ENCODE results near the gene TPSD1.
"Not testable (repeated sequence)": the region's sequence is repeated elsewhere in the genome, so short reads cannot be mapped to it uniquely, and the experiment has no call there.

Gene TPSD1

DNA sequence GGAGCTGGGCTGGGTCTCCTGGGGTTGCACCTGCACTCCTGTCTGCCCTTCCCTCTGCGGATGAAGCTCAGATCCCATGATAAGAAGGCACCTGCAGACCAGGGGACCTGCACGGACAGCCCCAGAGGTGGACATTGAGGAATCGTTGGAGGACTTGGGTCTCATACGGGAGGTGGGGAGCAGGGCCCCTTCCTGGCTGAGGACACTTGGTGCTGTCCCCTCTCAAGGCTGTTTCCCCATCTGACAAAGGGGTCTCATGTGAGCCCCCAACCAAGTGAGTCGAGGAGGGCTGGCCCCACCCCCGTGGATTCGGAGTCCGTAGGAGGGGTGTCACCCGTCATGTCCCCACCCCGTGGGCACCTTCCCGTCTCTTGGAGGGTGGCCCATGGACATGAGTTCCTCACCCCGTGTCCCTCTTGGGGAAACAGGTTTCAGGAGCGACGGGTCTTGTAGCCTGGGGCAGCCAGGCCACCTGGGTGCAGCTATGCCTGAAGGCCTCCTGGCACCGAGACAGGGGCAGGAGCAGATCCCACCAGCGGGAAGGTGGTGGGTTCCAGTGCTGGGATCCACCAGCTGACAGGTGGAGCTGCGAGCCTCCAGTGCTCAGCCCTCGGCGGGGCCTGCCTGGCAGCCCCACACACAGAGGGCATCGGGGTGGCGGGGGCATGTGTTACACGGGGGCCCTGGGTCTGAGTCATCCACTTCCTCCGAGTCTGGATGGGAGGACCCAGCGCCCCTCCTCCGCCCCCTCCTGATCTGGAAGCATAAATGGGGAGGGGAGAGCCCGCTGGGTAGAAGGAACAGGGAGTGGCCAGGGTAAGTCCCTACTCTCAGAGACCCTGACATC lies at the start of gene TPSD1:
TPSD1 (plus strand) TSS at position 794 of the 847 bp plus-strand sequence. CDS start 212 bp downstream, outside the sequence.
- not testable (repeated sequence) for H3K9ac ChIP-seq (ENCODE audit: low read length); H3K9me3 ChIP-seq (ENCODE audit: insufficient read depth, low read length); H3K36me3 ChIP-seq (ENCODE audit: low read length); H3K4me2 ChIP-seq (ENCODE audit: low read depth, low read length, poor library complexity, severe bottlenecking); H3K27me3 ChIP-seq (ENCODE audit: low read length); H3K9me2 ChIP-seq (replicated peaks; ENCODE audit: insufficient read depth, low read length); H3K79me2 ChIP-seq (ENCODE audit: insufficient read depth, low read length); H4K20me1 ChIP-seq (ENCODE audit: low read depth, low read length); H2AFZ ChIP-seq (ENCODE audit: low read depth, low read length, severe bottlenecking); H3K27ac ChIP-seq (ENCODE audit: low read depth, low read length); H3F3A ChIP-seq (ENCODE audit: insufficient read depth); H3K4me3 ChIP-seq (ENCODE audit: insufficient read depth, low read length, poor library complexity, severe bottlenecking)

DNA sequence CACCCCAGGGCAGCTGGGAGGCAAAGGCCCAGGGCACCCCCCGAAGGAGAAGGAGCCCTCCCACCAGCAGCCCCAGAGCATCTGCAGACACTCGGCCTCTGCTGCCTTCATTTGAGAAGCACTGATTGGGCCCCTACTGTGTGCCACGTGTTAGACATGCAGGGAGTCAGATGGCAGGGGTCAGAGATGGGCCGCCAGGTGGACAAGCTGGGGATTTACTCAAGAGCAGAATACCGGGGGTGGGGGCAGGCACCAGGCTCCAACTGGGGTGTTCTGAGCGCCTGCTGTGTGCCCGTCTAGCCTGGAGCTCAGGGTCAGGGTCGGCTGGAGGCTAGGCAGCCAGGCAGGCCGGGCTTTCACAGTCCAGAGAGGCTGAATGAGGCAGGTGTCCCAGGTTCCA lies 49.5 kb upstream of the TPSD1 start:
- Histone ChIP-seq H4K20me1 (ENCODE audit: low read depth, low read length) (no peaks in the 10 kb centered on the region), H2AFZ (ENCODE audit: low read depth, low read length, severe bottlenecking) (no peak overlapping the region), H3K4me3 (ENCODE audit: insufficient read depth, low read length, poor library complexity, severe bottlenecking) (no peak overlapping the region), H3K27ac (ENCODE audit: low read depth, low read length) (no peak overlapping the region), H3K79me2 (ENCODE audit: insufficient read depth, low read length) (no peaks in the 10 kb centered on the region), H3K9ac (ENCODE audit: low read length) (no peak overlapping the region), H3F3A (ENCODE audit: insufficient read depth) (no peaks in the 10 kb centered on the region), H3K36me3 (ENCODE audit: low read length) (no peaks in the 10 kb centered on the region), H3K4me2 (ENCODE audit: low read depth, low read length, poor library complexity, severe bottlenecking) (no peak overlapping the region), H3K9me2 (replicated peaks; ENCODE audit: insufficient read depth, low read length) (no peaks in the 10 kb centered on the region), H3K9me3 (ENCODE audit: insufficient read depth, low read length) (no peaks in the 10 kb centered on the region), H3K27me3 (ENCODE audit: low read length) (no peaks in the 10 kb centered on the region)
- TF ChIP-seq EZH2phosphoT487 (conservative IDR thresholded peaks at IDR 0.05; ENCODE audit: low read length), result no peak
- TF ChIP-seq CTCF (IDR thresholded peaks at IDR 0.05; ENCODE audit: insufficient read depth, low read length, poor library complexity, severe bottlenecking), result no peak

DNA sequence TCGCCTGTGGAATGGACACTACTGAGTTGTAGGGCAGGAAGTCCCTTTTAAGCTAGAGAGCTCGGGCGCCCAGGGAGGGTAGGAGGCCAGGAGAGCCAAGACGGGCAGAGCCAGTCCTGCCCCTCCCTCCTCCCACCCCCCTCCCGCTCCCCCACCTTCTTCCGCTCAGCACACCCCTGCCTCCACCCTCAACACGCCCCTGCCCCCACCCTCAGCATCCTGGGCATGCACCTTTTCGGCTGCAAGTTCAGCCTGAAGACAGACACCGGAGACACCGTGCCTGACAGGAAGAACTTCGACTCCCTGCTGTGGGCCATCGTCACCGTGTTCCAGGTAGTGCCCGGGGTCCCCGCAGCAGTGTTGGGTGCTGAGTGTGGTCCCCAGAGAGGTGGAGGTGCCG lies 49.1 kb upstream of the TPSD1 start:
- Histone ChIP-seq H3K27me3 (ENCODE audit: low read length) (no peaks in the 10 kb centered on the region), H4K20me1 (ENCODE audit: low read depth, low read length) (no peaks in the 10 kb centered on the region), H3K36me3 (ENCODE audit: low read length) (no peaks in the 10 kb centered on the region), H3F3A (ENCODE audit: insufficient read depth) (no peaks in the 10 kb centered on the region), H3K9ac (ENCODE audit: low read length) (no peak overlapping the region), H3K9me3 (ENCODE audit: insufficient read depth, low read length) (no peaks in the 10 kb centered on the region), H3K4me3 (ENCODE audit: insufficient read depth, low read length, poor library complexity, severe bottlenecking) (no peak overlapping the region), H3K27ac (ENCODE audit: low read depth, low read length) (no peak overlapping the region), H3K79me2 (ENCODE audit: insufficient read depth, low read length) (no peaks in the 10 kb centered on the region), H3K9me2 (replicated peaks; ENCODE audit: insufficient read depth, low read length) (no peaks in the 10 kb centered on the region), H2AFZ (ENCODE audit: low read depth, low read length, severe bottlenecking) (no peak overlapping the region), H3K4me2 (ENCODE audit: low read depth, low read length, poor library complexity, severe bottlenecking) (no peak overlapping the region)
- TF ChIP-seq CTCF (IDR thresholded peaks at IDR 0.05; ENCODE audit: insufficient read depth, low read length, poor library complexity, severe bottlenecking) (no peak), EZH2phosphoT487 (conservative IDR thresholded peaks at IDR 0.05; ENCODE audit: low read length) (no peak)

GRCh38 chr16:1208239-1208830 lies 47.5 kb upstream of the TPSD1 start:
- no peaks in the 10 kb centered on the region for H3F3A ChIP-seq (ENCODE audit: insufficient read depth)
- H2AFZ ChIP-seq (ENCODE audit: low read depth, low read length, severe bottlenecking), result no peak overlapping the region
- no peak overlapping the region for H3K27ac ChIP-seq (ENCODE audit: low read depth, low read length)
- TF ChIP-seq EZH2phosphoT487 (conservative IDR thresholded peaks at IDR 0.05; ENCODE audit: low read length) (no peak), CTCF (IDR thresholded peaks at IDR 0.05; ENCODE audit: insufficient read depth, low read length, poor library complexity, severe bottlenecking) (no peak)
- no peaks in the 10 kb centered on the region for H3K36me3 ChIP-seq (ENCODE audit: low read length)
- H3K4me2 ChIP-seq (ENCODE audit: low read depth, low read length, poor library complexity, severe bottlenecking), result no peak overlapping the region
- no peak overlapping the region for H3K9ac ChIP-seq (ENCODE audit: low read length)
- H3K9me2 ChIP-seq (replicated peaks; ENCODE audit: insufficient read depth, low read length), result no peaks in the 10 kb centered on the region
- H3K79me2 ChIP-seq (ENCODE audit: insufficient read depth, low read length), result no peaks in the 10 kb centered on the region
- H4K20me1 ChIP-seq (ENCODE audit: low read depth, low read length), result no peaks in the 10 kb centered on the region
- H3K27me3 ChIP-seq (ENCODE audit: low read length), result no peaks in the 10 kb centered on the region
- H3K4me3 ChIP-seq (ENCODE audit: insufficient read depth, low read length, poor library complexity, severe bottlenecking), result no peak overlapping the region
- no peaks in the 10 kb centered on the region for H3K9me3 ChIP-seq (ENCODE audit: insufficient read depth, low read length)

Measured in SU-DHL-6 (cell line).